Measurements from ENCODE around the gene PPP4R3A.

DNA sequence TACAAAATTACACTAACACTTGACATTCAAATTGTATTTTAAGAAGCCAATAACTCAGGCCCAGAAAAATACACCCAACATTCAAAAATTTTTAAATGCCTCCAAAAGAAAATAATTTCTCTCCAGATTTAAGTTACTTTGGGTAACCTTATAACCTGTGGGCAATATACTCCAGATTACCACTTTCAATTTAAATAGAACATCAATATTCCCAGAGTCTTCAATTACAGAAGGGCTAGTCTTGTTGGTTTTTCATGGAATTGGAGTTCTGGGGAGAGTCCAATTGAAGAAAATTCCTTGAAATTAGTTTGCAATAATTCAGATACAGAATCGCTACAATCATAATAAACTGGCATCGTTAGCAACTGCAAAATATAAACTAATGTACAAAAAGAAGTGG is 2.0 kb downstream of the PPP4R3A start:
- TF ChIP-seq, protein P1, sequence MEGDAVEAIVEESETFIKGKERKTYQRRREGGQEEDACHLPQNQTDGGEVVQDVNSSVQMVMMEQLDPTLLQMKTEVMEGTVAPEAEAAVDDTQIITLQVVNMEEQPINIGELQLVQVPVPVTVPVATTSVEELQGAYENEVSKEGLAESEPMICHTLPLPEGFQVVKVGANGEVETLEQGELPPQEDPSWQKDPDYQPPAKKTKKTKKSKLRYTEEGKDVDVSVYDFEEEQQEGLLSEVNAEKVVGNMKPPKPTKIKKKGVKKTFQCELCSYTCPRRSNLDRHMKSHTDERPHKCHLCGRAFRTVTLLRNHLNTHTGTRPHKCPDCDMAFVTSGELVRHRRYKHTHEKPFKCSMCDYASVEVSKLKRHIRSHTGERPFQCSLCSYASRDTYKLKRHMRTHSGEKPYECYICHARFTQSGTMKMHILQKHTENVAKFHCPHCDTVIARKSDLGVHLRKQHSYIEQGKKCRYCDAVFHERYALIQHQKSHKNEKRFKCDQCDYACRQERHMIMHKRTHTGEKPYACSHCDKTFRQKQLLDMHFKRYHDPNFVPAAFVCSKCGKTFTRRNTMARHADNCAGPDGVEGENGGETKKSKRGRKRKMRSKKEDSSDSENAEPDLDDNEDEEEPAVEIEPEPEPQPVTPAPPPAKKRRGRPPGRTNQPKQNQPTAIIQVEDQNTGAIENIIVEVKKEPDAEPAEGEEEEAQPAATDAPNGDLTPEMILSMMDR (IDR thresholded peaks at IDR 0.05), result no peak
- TF ChIP-seq EP300 (IDR thresholded peaks at IDR 0.05), result no peak
- no peak for TF ChIP-seq POLR2AphosphoS5 (IDR thresholded peaks at IDR 0.05)
- TF ChIP-seq POLR2A (IDR thresholded peaks at IDR 0.05), result no peak
